ENCODE measurements around the gene EZH2. TPM values are rescaled to one million over a fixed set of nuclear protein-coding genes. Genes with fewer than 3 reads are reported as not detected.

The EZH2 gene
- total RNA-seq, 1 experiment from 2014 or later, result 46.5 TPM

GRCh38 chr7:148790131-148790726 is 93.9 kb downstream of the EZH2 start:
- intact Hi-C loops (cut with micrococcal nuclease; ENCODE audit: unreplicated experiment), result no loop called here
- CTCF ChIA-PET, result interaction anchor here (0.7 kb wide), 1 partner anchor 32 kb away, joined by 3 read pairs; no protein-coding TSS in a partner anchor
- Mint-ChIP-seq H3K27me3 (ENCODE audit: unreplicated experiment) (no peaks in the 10 kb centered on the region), H3K4me3 (ENCODE audit: low read depth, unreplicated experiment) (no peak overlapping the region), H3K9me3 (ENCODE audit: low read depth, unreplicated experiment) (no peaks in the 10 kb centered on the region), H3K27ac (ENCODE audit: unreplicated experiment) (no peak overlapping the region), H3K36me3 (ENCODE audit: insufficient read depth, unreplicated experiment) (peaks cover 33% of the 10 kb centered on the region), H3K4me1 (ENCODE audit: low read depth, unreplicated experiment) (no peaks in the 10 kb centered on the region)
- no TSS peak for BruUV-seq (replicated peaks)
- no peak for TF ChIP-seq CTCF (IDR thresholded peaks at IDR 0.05; ENCODE audit: unreplicated experiment)
- no peak for DNase-seq

- Mint-ChIP-seq H3K9me3 (ENCODE audit: low read depth, unreplicated experiment) (no peaks in the 10 kb centered on the region), H3K36me3 (ENCODE audit: insufficient read depth, unreplicated experiment) (peaks cover 26% of the 10 kb centered on the region), H3K4me3 (ENCODE audit: low read depth, unreplicated experiment) (no peak overlapping the region), H3K27me3 (ENCODE audit: unreplicated experiment) (no peaks in the 10 kb centered on the region), H3K27ac (ENCODE audit: unreplicated experiment) (no peak overlapping the region), H3K4me1 (ENCODE audit: low read depth, unreplicated experiment) (no peaks in the 10 kb centered on the region)
- DNase-seq, result no peak
- CTCF ChIA-PET, result no interaction called here
- TF ChIP-seq CTCF (IDR thresholded peaks at IDR 0.05; ENCODE audit: unreplicated experiment), result no peak
- BruUV-seq (replicated peaks), result no TSS peak
- intact Hi-C loops (cut with micrococcal nuclease; ENCODE audit: unreplicated experiment), result no loop called here
These were observed 94.9 kb downstream of the EZH2 start for GRCh38 chr7:148789220-148789619.

DNA sequence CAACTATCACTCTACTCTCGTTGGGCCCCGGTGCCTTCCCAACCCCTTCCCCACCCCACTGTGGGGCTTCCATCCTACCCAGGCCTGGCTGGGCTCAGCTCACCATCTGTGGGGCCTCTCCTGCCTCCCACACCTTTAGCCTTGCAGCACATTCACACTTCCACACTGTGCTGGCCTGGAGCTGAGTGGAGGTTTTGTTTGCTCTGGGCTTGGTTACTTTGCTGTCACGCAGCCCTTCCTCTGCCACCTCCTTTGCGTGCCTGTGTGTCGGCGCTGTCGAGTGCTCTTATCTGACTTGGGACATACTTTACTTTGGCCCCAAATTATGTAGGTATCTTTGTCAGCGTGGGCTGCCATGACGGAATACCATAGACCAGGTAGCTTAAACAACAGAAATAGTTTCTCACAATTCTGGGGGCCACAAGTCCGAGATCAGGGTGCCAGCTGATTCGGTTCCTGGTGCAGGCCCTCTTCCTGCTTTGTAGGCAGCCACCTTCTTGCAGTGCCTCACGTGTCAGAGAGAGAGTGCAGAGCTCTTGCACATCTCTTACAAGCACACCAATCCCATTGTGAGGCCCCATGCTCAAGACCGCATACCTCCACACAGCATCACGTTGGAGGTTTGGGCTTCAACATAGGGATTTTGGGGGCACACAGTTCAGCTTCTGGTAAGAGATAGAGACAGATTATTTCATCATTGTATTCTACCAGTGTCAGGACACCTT is 96.4 kb downstream of the EZH2 start:
- H3K9me3 Mint-ChIP-seq (ENCODE audit: low read depth, unreplicated experiment), result no peaks in the 10 kb centered on the region
- no peak for DNase-seq
- no peak for TF ChIP-seq CTCF (IDR thresholded peaks at IDR 0.05; ENCODE audit: unreplicated experiment)
- peaks cover 34% of the 10 kb centered on the region for H3K36me3 Mint-ChIP-seq (ENCODE audit: insufficient read depth, unreplicated experiment)
- H3K4me3 Mint-ChIP-seq (ENCODE audit: low read depth, unreplicated experiment), result no peak overlapping the region
- no peaks in the 10 kb centered on the region for H3K27me3 Mint-ChIP-seq (ENCODE audit: unreplicated experiment)
- CTCF ChIA-PET, result no interaction called here
- H3K4me1 Mint-ChIP-seq (ENCODE audit: low read depth, unreplicated experiment), result no peaks in the 10 kb centered on the region
- intact Hi-C loops (cut with micrococcal nuclease; ENCODE audit: unreplicated experiment), result no loop called here
- H3K27ac Mint-ChIP-seq (ENCODE audit: unreplicated experiment), result no peak overlapping the region
- no TSS peak for BruUV-seq (replicated peaks)

- CTCF ChIA-PET, result no interaction called here
- no peak for TF ChIP-seq CTCF (IDR thresholded peaks at IDR 0.05; ENCODE audit: unreplicated experiment)
These were observed 100.1 kb downstream of the EZH2 start for GRCh38 chr7:148783801-148784527.

More at GRCh38 chr7:148783801-148784527, 100.1 kb downstream of the EZH2 start:
- Mint-ChIP-seq H3K4me1 (ENCODE audit: low read depth, unreplicated experiment) (no peaks in the 10 kb centered on the region), H3K9me3 (ENCODE audit: low read depth, unreplicated experiment) (no peaks in the 10 kb centered on the region), H3K36me3 (ENCODE audit: insufficient read depth, unreplicated experiment) (peaks cover 31% of the 10 kb centered on the region), H3K4me3 (ENCODE audit: low read depth, unreplicated experiment) (no peak overlapping the region), H3K27me3 (ENCODE audit: unreplicated experiment) (no peaks in the 10 kb centered on the region), H3K27ac (ENCODE audit: unreplicated experiment) (no peak overlapping the region)
- no TSS peak for BruUV-seq (replicated peaks)
- DNase-seq, result no peak
- intact Hi-C loops (cut with micrococcal nuclease; ENCODE audit: unreplicated experiment), result no loop called here
